Naive thymus-derived CD8-positive, alpha-beta T cell (primary cell): ENCODE results near the gene MYO3A. TPM values are rescaled to one million over a fixed set of nuclear protein-coding genes. Genes with fewer than 3 reads are reported as not detected.
A peak's percentile ranks its signal among the peaks of the same experiment; 100 is the strongest.

ENCODE experiments used
- ATAC-seq, 2 donors: fragments of 150-1000 bp; cut with Tn5 transposase in 1 of 2; sonication (Bioruptor Pico), chemical (Tn5 transposase) in 1 of 2; 1 replicate in 1 of 2; 2 replicates in 1 of 2; pipeline ENCODE4 v1.10.0; 2021; ENCODE audit warnings: mild to moderate bottlenecking in 2 of 2, moderate library complexity in 2 of 2
- POLR2A ChIA-PET: fragments of 350-600 bp; sonication (Branson Sonifier 250); formaldehyde crosslinking; loops from one replicate; lab custom pipeline; 2021; ENCODE audit warnings: antibody characterized with exemption; lab: Charles Lee
- DNase-seq, 10 donors: peaks; one replicate each; pipeline versions ENCODE4 v3.0.0 to v3.0.0-alpha.2; 2020 to 2022
- H3K27ac Mint-ChIP-seq, 10 donors: one replicate each; pipeline ENCODE4 v1.8.0; 2020 to 2022; ENCODE audit warnings: mild to moderate bottlenecking in 10 of 10, mixed read lengths in 10 of 10, moderate library complexity in 4 of 10, inconsistent platforms in 1 of 10
- H3K27me3 Mint-ChIP-seq, 5 donors: one replicate each; pipeline ENCODE4 v1.8.0; 2021 to 2022; ENCODE audit warnings: mixed read lengths in 5 of 5
- H3K36me3 Mint-ChIP-seq, 3 donors: one replicate each; pipeline ENCODE4 v1.8.0; 2020 to 2022; ENCODE audit warnings: mixed read lengths in 3 of 3, mild to moderate bottlenecking in 2 of 3, inconsistent platforms in 1 of 3
- H3K4me1 Mint-ChIP-seq, 4 donors: one replicate each; pipeline ENCODE4 v1.8.0; 2021 to 2022; ENCODE audit warnings: mixed read lengths in 4 of 4
- H3K4me3 Mint-ChIP-seq, 10 donors: one replicate each; pipeline ENCODE4 v1.8.0; 2020 to 2022; ENCODE audit warnings: mild to moderate bottlenecking in 10 of 10, mixed read lengths in 10 of 10, moderate library complexity in 6 of 10, inconsistent platforms in 1 of 10
- H3K9me3 Mint-ChIP-seq, 9 donors: one replicate each; pipeline ENCODE4 v1.8.0; 2020 to 2022; ENCODE audit warnings: mixed read lengths in 9 of 9, mild to moderate bottlenecking in 3 of 9, inconsistent platforms in 1 of 9, moderate library complexity in 1 of 9
- polyA plus RNA-seq, 3 donors: library from polyadenylated mRNA; unstranded; fragments of 300-500 nt; fragmentation: Illumina TruSeq; gene quantifications; one replicate each; pipeline ENCODE4 v1.2.3, GENCODE V29; 2021
- total RNA-seq, 8 experiments: library from RNA in 2 of 8; stranded (reverse) in 2 of 8; gene quantifications; one replicate each; pipeline ENCODE4 v1.2.3 and lab custom pipeline; 2021 to 2026

The MYO3A gene
- total and polyA plus RNA-seq, 5 experiments from 2014 or later: not detected

GRCh38 chr10:26225322-26225721 lies 291.3 kb downstream of the MYO3A start:
- H3K27me3 Mint-ChIP-seq: peaks cover 38 to 58% (median 54%) of the 10 kb centered on the region in 5 donors

GRCh38 chr10:26227786-26228185 lies 293.8 kb downstream of the MYO3A start:
- Mint-ChIP-seq H3K27ac (peak overlapping the region in 1 of 10 donors; percentile 7), H3K36me3 (no peaks in the 10 kb centered on the region), H3K4me1 (no peaks in the 10 kb centered on the region), H3K9me3 (no peaks in the 10 kb centered on the region), H3K27me3 (peaks cover 16 to 49% (median 39%) of the 10 kb centered on the region in 5 donors), H3K4me3 (no peak overlapping the region)
- DNase-seq (no peak), ATAC-seq (no peak)
- POLR2A ChIA-PET: no interaction called here

More at GRCh38 chr10:26225322-26225721, 291.3 kb downstream of the MYO3A start:
- H3K9me3 Mint-ChIP-seq: peaks cover 0 to 4% (median 0%) of the 10 kb centered on the region in 9 donors
- no peak overlapping the region for H3K27ac Mint-ChIP-seq
- no peak for DNase-seq
- H3K4me1 Mint-ChIP-seq: no peaks in the 10 kb centered on the region
- ATAC-seq: no peak
- POLR2A ChIA-PET: no interaction called here
- no peaks in the 10 kb centered on the region for H3K36me3 Mint-ChIP-seq
- H3K4me3 Mint-ChIP-seq: peak overlapping the region in 1 of 10 donors; percentile 1

DNA sequence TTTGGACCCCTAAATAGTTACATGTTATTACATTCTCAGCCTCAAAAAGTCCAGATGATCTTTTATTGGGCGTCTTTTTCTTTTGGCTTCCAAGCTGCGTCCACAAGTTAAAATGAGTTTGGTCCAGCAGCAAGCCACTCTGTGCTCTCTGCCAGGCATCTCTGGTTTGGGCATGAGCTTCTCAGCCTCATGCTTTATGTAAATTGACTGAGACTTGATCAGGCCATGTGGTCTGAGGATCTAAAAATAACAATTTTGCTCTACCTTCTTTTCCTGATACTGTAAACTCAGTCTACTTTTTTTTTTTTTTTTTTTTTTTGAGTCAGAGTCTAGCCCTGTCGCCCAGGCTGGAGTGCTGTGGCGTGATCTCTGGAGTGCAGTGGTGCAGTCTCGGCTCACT lies 298.1 kb downstream of the MYO3A start:
- DNase-seq: no peak
- no peak for ATAC-seq
- Mint-ChIP-seq H3K9me3 (no peaks in the 10 kb centered on the region), H3K4me1 (no peaks in the 10 kb centered on the region), H3K27ac (no peak overlapping the region), H3K4me3 (no peak overlapping the region), H3K36me3 (no peaks in the 10 kb centered on the region), H3K27me3 (peaks cover 15 to 44% (median 33%) of the 10 kb centered on the region in 5 donors)
- POLR2A ChIA-PET: no interaction called here

- POLR2A ChIA-PET: no interaction called here
- no peak overlapping the region for H3K27ac Mint-ChIP-seq
- no peaks in the 10 kb centered on the region for H3K4me1 Mint-ChIP-seq
- no peak for DNase-seq
- H3K9me3 Mint-ChIP-seq: no peaks in the 10 kb centered on the region
- H3K27me3 Mint-ChIP-seq: peaks cover 26 to 71% (median 41%) of the 10 kb centered on the region in 5 donors
- H3K4me3 Mint-ChIP-seq: no peak overlapping the region
- ATAC-seq: no peak
- peaks cover 0 to 4% (median 0%) of the 10 kb centered on the region in 3 donors for H3K36me3 Mint-ChIP-seq
Measured at GRCh38 chr10:26235761-26236160, 301.7 kb downstream of the MYO3A start.

GRCh38 chr10:26238378-26238777 lies 304.3 kb downstream of the MYO3A start:
- Mint-ChIP-seq H3K9me3 (no peaks in the 10 kb centered on the region), H3K4me3 (no peak overlapping the region), H3K36me3 (peaks cover 0 to 4% (median 0%) of the 10 kb centered on the region in 3 donors), H3K27me3 (peaks cover 26 to 62% (median 46%) of the 10 kb centered on the region in 5 donors), H3K4me1 (no peaks in the 10 kb centered on the region), H3K27ac (no peak overlapping the region)
- POLR2A ChIA-PET: no interaction called here
- ATAC-seq: no peak
- no peak for DNase-seq

DNA sequence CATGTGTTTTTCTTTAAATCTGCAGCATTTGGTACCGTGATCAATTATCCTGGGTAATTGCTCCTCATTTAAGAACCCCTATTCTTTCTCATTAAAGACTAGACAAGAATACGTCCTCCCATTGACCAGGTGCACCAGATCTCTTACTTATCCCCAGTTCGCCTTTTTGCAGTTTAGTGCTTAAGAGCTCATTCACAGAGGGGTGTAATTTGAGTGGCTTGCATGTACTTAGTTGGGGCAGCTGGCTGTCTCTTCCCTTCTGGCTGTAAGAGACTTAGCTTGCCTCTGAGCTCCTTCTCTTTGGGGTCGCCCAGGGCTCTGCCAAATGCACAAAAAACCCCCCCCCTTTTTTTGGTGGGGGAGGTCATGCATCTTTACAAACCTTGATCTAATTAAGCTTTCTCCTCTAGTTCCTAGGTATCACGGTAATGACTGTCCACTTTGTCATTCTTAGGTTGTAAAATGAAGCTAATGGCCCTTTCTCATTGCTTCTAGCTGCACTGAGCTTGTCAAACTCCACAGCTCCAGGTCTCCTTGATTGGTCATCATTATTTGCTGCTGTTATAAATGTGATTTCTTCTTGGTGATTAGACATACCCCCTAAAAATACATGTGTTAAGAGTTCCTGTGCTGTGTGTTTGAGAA lies 308.8 kb downstream of the MYO3A start:
- no peak overlapping the region for H3K27ac Mint-ChIP-seq
- no peak for ATAC-seq
- no peaks in the 10 kb centered on the region for H3K9me3 Mint-ChIP-seq
- H3K27me3 Mint-ChIP-seq: peaks cover 15 to 39% (median 26%) of the 10 kb centered on the region in 5 donors
- peaks cover 0 to 4% (median 0%) of the 10 kb centered on the region in 3 donors for H3K36me3 Mint-ChIP-seq
- no peak for DNase-seq
- no peaks in the 10 kb centered on the region for H3K4me1 Mint-ChIP-seq
- H3K4me3 Mint-ChIP-seq: no peak overlapping the region
- POLR2A ChIA-PET: no interaction called here

DNA sequence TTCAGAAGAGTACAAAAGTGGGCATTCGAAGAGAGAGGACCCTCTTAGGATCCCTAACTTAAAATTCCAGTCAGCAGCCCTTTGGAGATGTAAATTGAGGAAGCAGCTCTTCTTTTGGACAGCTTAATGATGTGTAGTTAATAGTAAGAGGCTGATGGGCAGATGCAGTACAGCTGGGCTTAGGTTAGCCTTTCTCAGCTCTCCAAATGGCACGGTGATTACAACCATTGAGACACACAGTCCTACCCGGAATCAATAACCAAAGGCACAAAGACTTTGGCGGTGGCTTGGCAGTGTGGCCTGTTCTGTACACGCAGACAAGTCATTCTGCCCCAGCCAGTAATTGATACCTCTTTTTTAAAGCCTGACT lies 309.3 kb downstream of the MYO3A start:
- Mint-ChIP-seq H3K4me1 (peaks cover 0 to 2% (median 0%) of the 10 kb centered on the region in 4 donors), H3K27ac (no peak overlapping the region), H3K27me3 (peaks cover 10 to 34% (median 21%) of the 10 kb centered on the region in 5 donors), H3K4me3 (no peak overlapping the region), H3K9me3 (no peaks in the 10 kb centered on the region), H3K36me3 (no peaks in the 10 kb centered on the region)
- no peak for DNase-seq
- POLR2A ChIA-PET: no interaction called here
- no peak for ATAC-seq

GRCh38 chr10:26249681-26250080 lies 315.7 kb downstream of the MYO3A start:
- Mint-ChIP-seq H3K4me1 (peaks cover 0 to 2% (median 0%) of the 10 kb centered on the region in 4 donors), H3K27ac (peak overlapping the region in 1 of 10 donors; percentile 50), H3K36me3 (no peaks in the 10 kb centered on the region), H3K4me3 (no peak overlapping the region), H3K9me3 (no peaks in the 10 kb centered on the region), H3K27me3 (peaks cover 8 to 16% (median 12%) of the 10 kb centered on the region in 5 donors)
- DNase-seq: no peak
- POLR2A ChIA-PET: no interaction called here
- ATAC-seq: no peak

GRCh38 chr10:26251925-26252324 lies 317.9 kb downstream of the MYO3A start:
- no peak for DNase-seq
- no peak for ATAC-seq
- Mint-ChIP-seq H3K9me3 (no peaks in the 10 kb centered on the region), H3K27me3 (peaks cover 10 to 26% (median 19%) of the 10 kb centered on the region in 5 donors), H3K27ac (no peak overlapping the region), H3K4me1 (peaks cover 0 to 2% (median 0%) of the 10 kb centered on the region in 4 donors), H3K4me3 (no peak overlapping the region), H3K36me3 (no peaks in the 10 kb centered on the region)
- POLR2A ChIA-PET: no interaction called here

DNA sequence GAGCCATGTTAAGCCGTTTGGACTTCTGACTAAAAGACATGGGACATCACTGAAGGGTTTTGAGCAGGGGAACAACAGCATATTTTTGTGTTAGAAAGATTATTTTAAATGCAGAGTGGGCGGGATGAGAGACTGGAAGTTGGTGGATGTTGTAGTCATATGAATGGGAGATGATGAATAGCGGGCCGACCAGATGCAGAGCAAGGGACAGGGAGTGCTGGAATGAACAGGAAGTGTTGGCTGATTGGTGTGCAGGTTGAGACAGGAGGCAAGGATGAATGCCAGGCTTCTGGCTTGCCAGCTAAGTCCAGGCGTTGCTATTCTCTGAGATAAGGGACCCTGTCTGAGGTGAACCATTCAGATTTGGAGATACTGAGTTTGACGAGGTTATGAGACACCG lies 320.6 kb downstream of the MYO3A start:
- DNase-seq (no peak), ATAC-seq (no peak)
- H3K27ac Mint-ChIP-seq: no peak overlapping the region
- H3K9me3 Mint-ChIP-seq: no peaks in the 10 kb centered on the region
- H3K4me1 Mint-ChIP-seq: no peaks in the 10 kb centered on the region
- H3K4me3 Mint-ChIP-seq: no peak overlapping the region
- H3K36me3 Mint-ChIP-seq: no peaks in the 10 kb centered on the region
- POLR2A ChIA-PET: no interaction called here
- peaks cover 15 to 36% (median 28%) of the 10 kb centered on the region in 5 donors for H3K27me3 Mint-ChIP-seq

DNA sequence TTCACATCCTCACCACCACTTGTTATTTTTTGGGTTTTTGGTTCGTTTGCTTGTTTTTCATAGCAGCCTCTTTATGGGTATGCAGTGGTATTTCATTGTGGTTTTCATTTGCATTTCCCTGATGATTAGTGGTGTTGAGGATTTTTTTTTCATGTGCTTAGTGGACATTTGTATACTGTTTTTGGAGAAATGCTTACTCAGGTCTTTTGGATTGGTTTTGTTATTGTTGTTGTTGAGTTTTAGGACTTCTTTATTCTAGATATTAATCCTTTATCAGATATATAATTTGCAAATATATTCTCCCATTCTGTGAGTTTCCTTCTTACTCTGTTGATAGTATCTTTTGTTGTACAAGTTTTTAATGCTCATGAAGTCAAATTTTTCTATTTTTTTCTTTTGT lies 325.3 kb downstream of the MYO3A start:
- DNase-seq (no peak), ATAC-seq (no peak)
- no peaks in the 10 kb centered on the region for H3K36me3 Mint-ChIP-seq
- H3K4me3 Mint-ChIP-seq: no peak overlapping the region
- no peaks in the 10 kb centered on the region for H3K9me3 Mint-ChIP-seq
- peaks cover 17 to 55% (median 30%) of the 10 kb centered on the region in 5 donors for H3K27me3 Mint-ChIP-seq
- POLR2A ChIA-PET: no interaction called here
- H3K27ac Mint-ChIP-seq: no peak overlapping the region
- H3K4me1 Mint-ChIP-seq: no peaks in the 10 kb centered on the region
